NCI-H146 treated with DMSO at 0.1 percent for 48 hours (cell line): ENCODE measurements around the gene PPFIBP1.
"Not testable (repeated sequence)": the region's sequence is repeated elsewhere in the genome, so short reads cannot be mapped to it uniquely, and the experiment has no call there.

Experiments
- DNase-seq: peaks from one replicate; lab custom pipeline; 2025; ENCODE audit not compliant: unreplicated experiment; lab: John Stamatoyannopoulos, UW

PPFIBP1 gene

DNA sequence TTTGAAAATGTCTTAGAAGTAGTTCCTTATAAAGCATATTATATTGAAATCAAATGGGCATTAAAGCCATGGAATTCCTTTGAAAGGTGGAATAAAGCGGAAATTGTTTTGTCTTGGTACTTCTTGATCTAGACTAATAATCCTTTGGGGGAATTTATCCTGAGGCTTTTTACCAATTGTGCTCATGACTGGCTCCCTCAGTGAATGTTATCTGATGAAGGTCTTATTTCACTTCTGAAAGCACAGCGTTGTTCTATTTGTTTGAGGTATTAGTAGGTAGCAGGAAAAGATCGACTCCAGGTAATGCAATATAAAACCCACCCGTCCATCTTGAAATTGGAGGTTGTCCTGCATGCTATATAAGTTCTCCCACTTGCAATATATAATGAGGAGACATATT lies 64.8 kb downstream of the PPFIBP1 start:
- DNase-seq: peak; percentile 14

DNA sequence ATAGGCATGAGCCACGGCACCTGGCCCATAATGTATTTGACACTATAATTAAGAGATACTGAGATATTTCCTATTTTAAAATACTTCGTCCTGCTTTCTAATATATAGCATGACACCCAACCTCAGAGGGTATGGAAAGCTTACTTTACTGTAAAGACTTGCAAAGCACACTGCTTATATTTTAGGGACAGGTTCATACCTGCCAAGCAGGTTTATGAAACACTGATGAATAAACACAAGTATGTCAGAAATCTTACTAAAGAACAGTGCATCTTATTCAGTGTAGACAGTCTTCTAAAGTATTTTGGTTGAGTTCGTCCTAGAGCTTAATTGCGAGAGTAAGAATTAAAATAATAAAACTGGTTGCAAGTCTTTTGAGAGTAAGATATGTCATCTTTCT lies 65.4 kb downstream of the PPFIBP1 start:
- DNase-seq: no peak

DNA sequence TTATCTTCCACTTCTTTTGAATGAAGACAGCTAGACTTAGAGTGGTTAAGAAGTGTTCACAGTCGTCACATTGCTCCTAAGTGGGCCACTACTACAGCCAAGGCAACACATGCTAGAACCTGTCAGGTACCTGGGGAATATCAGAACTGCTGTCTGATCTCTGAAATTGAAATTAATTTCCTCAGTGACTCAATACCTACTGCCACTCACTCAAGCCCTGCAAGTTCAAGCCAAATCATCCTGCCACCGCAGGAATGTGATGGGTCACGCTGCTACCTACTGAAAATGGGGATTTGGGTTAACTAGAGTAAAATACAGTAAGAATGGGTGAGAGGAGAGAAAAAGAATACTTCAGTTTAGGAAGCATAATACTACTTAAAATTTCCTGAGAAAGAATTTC lies 67.7 kb downstream of the PPFIBP1 start:
- DNase-seq: not testable (repeated sequence)

DNA sequence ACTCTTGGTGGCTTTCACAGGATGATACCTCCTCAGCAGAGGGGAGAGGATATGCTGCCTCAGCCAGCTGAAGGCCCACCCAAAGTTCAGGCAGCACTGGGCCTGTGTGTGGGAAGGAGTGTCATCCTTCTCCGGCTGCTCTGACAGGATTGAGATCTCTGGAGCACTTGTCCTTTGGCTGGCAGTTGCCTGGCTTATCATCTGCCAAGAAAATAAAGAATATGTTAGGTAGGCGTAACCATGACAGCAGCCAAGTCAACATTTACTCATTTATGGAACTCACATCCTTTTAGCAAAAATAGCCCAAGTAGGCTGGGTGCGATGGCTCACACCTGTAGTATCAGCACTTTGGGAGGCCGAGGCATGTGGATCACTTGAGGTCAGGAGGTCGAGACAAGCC lies 68.5 kb downstream of the PPFIBP1 start:
- DNase-seq: no peak

DNA sequence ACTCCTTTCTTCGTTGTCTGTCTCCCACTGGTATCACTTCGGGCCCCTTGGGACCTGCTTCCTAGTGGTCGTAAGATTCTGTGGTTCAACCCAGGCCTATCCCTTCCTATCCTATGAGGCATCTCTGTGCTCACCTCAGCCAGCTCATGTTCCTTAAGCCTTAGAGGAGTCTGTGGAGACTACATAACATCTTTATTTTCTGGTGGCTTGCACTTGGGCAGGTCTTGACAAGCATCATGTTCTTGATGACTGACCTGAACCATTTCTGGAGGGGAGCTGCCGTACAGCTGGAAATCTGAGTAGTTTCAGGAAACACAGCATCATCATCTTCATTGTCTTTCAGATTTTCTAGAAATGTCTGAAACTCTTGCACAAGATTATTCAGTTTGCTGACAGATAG lies 69.3 kb downstream of the PPFIBP1 start:
- DNase-seq: no peak

DNA sequence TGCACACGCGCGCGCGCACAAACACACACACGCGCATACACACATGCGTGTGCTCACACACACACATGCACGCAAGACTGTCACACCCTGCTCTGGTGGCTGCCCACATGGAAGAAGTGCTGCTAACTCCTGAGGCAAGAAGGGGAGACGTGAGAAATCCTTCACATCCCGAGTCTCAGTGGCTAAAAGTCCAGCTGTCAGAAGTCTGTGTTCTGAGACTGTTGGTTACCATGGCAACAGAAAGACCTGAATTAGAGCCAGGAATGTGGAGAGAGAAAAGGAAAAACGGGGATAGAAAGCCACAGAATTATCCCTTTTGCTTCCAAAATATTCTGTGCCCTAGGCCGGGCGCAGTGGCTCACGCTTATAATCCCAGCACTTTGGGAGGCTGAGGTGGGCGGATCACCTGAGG lies 71.2 kb downstream of the PPFIBP1 start:
- DNase-seq: no peak

DNA sequence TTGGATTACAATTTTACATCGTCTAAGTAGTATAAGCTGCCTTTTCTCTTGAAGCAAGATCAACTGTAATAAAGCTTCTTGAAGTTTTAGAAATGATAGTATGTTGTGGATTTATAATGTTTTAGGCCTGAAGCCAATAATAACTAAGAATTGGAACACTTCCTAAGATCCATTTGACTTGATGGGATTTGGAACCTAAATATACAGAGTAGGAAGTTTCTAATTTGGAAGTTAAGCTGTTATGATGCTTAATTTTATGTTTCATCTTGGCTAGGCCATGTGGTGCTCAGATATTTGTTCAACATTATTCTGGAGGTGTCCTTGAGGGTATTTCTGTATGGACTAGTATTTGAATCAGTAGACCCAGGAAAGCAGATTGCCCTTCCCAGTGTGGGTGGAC lies 74.9 kb downstream of the PPFIBP1 start:
- not testable (repeated sequence) for DNase-seq

DNA sequence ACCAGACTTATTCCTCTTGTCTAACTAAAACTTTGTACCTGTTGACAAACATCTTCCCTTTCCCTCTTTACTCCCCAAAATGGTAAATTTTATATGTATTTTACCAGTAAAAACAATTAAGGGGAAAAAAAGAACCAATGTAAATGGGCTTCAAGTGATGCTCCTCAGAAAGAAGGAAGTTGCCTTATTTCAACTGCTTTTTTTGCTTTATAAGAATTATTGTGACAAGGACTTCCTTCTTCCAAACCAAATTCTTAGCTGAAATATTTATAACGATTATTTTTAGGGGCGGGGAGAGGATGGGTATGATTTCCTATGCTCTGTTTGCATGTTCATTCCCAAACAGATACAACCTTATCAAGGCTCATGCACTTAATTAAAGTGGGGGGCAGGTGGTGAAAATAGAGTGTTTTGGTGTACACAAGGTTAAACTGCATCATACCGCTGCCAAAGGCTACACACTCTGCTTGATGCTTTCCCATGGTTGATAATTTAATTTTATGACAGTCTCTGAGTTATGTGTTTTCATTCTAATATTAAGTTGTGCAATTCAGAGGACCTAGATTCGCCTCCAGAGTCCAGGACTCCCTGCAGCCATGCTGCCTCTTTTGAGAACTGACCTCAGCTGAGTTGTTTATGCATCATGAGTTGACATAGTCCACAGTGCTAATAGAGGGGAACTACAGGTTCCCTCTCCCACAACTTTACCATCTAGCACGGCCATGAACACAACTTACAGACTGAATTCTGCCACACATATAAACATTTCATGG lies 77.2 kb downstream of the PPFIBP1 start:
- not testable (repeated sequence) for DNase-seq

DNA sequence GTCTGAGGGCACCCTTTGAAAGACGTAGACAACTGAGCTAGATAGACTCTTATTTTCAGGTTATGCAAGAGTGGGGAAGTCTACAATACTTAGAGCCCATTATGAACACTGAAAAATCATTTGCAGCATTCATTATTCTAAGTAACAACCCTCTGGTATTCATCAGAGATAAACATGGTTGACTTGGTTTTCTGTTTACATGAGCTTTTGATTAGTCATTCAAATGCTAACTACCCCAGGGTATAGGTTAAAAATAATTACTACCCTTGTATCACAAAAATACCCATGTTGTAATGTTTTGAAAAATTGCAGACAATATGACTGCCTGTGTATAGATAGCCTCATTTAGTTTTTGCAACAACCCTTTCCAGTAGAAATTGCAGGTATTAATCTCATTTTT lies 78.5 kb downstream of the PPFIBP1 start:
- DNase-seq: no peak

DNA sequence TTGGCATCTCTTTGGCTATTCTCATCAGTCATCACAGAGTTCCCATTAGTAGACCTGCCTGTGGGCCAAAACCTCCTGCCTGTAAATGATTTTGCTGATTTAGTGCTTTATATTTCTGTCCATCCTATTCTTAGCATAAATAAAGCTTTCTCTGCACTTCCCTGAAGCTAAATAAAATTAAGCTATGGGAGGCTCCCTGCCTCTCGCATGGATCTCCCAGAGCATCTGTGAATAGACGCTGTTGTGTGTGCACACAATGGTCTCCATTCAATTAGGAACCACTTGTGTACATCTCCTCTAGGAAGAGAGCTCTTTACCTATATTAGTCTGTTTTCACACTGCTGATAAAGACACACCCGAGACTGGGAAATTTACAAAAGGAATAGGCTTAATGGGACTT lies 80.4 kb downstream of the PPFIBP1 start:
- no peak for DNase-seq

DNA sequence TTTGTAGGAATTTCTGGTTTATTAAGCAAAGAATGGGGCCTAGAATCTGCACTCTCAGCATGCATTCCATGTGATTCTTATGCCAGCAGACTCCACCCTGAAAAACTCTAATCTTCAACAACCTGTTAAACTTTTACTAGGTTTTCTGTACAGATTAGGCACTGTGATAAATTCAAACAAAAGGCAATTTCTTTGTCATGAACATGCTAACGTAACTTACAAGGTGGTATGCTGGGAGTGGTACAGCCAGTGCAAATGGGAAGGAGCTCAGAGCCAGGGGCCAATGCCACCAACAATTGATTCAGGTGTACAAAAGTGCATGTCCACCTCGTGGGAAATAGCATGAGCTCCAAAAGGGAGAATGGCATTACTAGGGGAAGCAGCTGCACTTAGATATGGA lies 83.0 kb downstream of the PPFIBP1 start:
- no peak for DNase-seq

DNA sequence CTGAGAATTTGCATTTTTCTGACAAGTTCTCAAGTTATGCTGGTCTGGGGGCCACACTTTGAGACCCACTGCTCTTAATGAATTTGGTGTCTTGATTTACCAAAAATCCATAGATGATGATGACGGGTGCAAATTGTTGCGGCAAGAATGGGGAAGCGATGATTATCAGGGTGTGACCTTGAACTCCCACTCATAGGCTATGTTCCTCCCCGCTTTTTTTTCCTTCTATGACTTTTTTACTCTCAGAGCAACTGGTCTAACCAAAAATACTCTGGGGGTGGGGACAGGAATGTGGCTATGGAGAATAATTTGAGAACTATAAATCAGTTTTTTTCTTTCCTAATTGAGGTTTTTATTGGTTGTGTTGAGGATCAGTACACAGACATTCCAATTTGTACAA lies 83.6 kb downstream of the PPFIBP1 start:
- DNase-seq: no peak

DNA sequence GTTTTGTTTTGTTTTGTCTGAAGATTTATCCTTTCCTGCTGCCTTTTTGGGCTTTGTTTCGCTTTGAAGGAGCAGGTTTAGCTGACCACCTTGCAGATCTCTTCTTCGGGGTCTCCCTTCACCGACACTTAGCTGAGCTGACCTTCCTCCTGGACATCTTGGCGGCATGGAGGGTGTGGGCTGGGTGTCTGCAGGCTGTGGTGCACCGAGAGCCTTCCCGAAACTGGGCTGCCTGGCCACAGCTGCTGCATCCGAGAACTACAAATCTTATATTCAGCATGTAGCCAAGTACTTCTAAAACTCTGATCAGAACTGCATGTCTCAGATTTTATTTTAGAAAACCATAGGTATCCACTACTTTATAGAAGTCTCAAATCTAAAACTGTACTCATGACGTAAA lies 84.9 kb downstream of the PPFIBP1 start:
- DNase-seq: no peak

DNA sequence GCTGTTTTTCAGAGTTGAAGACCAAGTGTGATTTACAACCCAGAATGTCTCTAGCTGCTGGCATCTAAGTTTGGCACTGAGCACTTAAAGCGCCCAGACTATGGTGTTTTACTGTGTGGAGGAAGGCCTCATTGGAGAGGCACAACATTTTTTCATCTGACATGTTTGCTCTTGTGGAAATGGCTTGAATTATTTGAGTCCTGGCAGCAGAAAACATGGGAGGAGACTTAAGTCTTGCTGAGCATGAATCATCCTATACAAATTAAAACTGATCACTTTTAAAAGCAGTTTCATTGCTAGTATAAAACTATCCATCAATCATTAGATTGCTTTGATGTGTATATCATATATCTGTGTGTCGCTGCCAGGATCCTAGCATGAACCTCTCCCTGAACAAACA lies 86.4 kb downstream of the PPFIBP1 start:
- peak; percentile 5 for DNase-seq

DNA sequence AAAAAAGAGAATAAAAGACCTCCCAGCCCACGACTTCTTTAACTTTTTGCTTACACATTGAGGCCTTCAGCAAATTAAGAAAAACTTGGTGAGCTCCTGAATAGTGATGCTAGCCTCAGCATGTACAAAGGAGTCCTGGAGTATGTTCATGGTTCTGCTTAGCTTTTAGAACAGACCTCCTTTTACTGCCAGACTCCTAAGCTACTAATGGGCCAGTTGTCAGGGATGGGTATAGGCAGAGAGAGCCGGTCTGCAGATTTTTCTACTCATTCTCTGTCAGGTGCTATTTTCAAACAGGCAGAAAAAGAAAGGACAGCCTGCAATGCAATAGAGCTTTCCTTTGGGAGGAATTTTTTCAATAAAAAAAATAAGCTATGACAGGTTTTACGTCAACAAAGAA lies 90.4 kb downstream of the PPFIBP1 start:
- no peak for DNase-seq

DNA sequence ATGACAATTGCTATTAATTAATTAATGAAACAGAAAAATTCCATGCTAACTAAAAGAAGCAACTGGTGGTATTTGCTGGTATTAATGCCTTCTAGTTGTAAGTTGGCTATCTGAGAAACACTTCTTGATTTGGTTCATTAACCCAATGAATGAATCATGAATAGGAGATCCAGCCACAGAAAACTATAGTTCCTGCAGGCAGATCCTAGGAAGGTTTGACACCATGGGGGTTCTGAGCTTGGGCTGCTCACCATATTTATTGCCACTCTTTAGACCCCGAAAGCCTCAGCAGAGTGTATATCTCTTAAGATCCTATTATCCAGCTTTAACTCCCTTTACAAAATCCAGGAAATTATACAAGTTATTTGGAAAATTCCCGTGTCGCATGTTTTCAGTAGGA lies 90.9 kb downstream of the PPFIBP1 start:
- no peak for DNase-seq

DNA sequence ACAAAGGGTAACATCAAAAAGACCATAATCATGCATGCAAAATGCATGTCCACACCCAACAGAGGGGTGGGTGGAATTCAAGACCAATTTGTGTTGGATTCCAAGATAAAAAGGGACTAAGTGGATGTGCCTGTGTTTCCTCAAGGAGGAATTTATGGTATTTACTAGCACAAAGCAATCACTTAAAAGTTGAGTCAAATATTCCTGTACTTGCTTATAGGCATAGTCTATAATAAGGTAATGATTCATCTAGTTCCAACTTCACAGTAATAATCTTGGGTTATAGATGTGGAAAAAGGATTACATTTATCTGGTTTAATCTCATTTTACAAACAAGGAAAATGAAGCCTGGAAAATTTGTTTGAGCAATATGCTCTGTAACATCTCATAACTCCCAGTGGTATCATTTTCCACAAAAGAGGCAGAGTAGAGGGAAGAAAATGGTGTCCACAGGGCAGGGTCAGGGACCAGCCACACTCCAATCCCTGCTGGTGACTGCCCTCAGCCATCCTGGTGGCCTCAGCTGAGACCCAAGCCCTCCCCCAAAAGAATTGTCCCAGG lies 91.4 kb downstream of the PPFIBP1 start:
- DNase-seq: no peak

DNA sequence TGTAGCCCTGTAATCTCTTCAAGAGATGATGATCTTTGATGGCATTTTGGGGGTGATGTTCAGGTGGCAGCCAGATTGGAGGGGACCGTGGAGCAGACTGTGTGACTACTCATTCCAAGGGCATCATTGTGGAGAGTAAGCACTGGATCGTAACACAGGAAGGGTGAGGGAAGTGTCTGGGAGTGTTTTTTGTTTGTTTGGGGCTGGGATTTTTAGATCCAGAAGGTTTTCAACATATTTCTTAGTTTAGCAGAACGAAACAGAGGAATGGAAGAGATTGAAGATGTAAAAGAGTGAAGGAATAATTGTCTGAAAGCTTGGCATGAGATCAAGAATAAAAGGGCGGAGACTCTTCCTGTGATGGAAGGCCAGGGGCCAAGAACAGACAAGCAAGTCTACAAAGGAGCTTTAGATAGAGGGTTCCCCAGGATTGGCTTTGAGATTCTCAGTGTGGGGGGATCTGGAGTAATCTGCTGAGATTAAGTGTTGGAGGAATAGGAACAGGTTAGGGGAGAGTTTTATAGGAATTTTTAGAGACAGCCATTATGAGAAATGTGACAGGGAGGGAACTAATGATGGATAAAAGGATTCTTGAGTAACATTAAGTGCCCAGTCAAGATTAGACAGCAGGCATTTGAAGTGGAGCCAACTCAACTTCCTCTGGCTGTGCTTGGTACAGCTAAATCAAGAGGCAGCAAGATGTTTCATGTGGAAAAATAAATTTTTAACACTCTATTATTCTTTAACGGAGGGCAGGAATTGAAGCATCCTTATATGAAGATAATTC lies 92.5 kb downstream of the PPFIBP1 start:
- no peak for DNase-seq

DNA sequence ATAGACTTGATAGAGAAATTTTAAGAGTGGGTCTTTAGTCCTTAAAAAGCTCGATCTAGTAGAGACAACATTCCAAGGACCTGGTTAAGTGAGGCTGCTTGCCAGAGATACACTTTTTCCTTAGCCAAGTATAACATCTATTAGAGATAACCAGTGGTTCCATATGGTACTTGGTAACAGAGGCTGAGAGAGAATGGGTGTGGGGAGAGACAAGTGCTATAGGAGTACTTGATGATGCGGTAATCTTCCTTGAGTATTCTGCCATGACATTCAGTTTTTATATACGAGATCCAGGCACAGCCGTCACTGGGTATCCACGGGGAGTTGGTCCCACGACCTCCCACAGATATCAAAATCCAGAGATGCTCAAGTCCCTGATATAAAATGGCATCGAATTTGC lies 94.8 kb downstream of the PPFIBP1 start:
- no peak for DNase-seq

DNA sequence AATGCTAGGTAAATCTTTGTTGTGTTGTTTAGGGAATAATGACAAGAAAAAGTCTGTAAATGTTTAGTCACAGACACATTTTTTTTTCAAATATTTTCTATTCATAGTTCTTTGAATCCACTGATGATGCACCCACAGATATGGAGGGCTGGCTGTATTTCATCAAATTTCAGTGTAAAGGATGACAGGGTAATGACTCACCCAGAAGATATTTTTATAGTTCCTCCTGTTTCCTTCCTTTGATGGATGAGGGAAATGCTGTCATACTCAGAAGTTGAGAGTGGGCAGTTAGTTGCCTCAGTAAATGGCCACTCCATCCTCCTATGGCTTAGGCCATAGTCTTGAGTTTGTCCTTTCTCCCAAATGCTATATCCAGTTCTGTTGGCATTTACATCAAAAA lies 95.3 kb downstream of the PPFIBP1 start:
- DNase-seq: no peak

DNA sequence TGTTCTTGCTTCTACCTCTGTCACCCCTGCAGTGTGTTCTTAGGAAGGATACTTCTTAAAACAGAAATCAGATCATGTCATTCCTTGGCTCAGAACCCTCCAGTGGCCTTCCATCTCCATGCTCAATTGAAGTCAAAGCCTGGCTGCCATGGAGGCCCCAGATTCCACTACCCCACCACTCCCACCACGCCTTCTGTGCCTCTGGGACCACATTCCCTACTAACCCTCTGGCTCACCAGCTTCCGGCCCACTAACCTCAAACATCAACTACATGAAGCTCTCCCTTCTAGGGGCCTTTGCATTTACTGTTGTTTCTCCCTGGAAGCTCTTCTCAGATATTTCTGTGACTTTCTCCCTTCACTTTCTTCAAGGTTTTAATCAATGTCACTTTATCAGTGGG lies 96.1 kb downstream of the PPFIBP1 start:
- no peak for DNase-seq
